Measurements from ENCODE around the gene SLC22A3.
"Not testable (repeated sequence)": the region's sequence is repeated elsewhere in the genome, so short reads cannot be mapped to it uniquely, and the experiment has no call there.

SLC22A3 gene

GRCh38 chr6:160467261-160467871 lies 119.2 kb downstream of the SLC22A3 start:
- not testable (repeated sequence) for H3K4me3 ChIP-seq (ENCODE audit: low read length); DNase-seq (ENCODE audit: low read depth)
- peak; percentile 17 for TF ChIP-seq CTCF (conservative IDR thresholded peaks at IDR 0.05; ENCODE audit: low read depth, low read length)

GRCh38 chr6:160469153-160469552 lies 121.0 kb downstream of the SLC22A3 start:
- DNase-seq (ENCODE audit: low read depth), result no peak
- TF ChIP-seq CTCF (conservative IDR thresholded peaks at IDR 0.05; ENCODE audit: low read depth, low read length), result no peak
- H3K4me3 ChIP-seq (ENCODE audit: low read length), result no peak overlapping the region

GRCh38 chr6:160476056-160476455 lies 127.9 kb downstream of the SLC22A3 start:
- not testable (repeated sequence) for DNase-seq (ENCODE audit: low read depth); H3K4me3 ChIP-seq (ENCODE audit: low read length)

GRCh38 chr6:160477072-160477471 lies 128.9 kb downstream of the SLC22A3 start:
- H3K4me3 ChIP-seq (ENCODE audit: low read length); DNase-seq (ENCODE audit: low read depth): not testable (repeated sequence)

GRCh38 chr6:160477901-160478300 lies 129.7 kb downstream of the SLC22A3 start:
- DNase-seq (ENCODE audit: low read depth), result no peak
- H3K4me3 ChIP-seq (ENCODE audit: low read length), result no peak overlapping the region
- no peak for TF ChIP-seq CTCF (conservative IDR thresholded peaks at IDR 0.05; ENCODE audit: low read depth, low read length)

- TF ChIP-seq CTCF (conservative IDR thresholded peaks at IDR 0.05; ENCODE audit: low read depth, low read length), result no peak
- H3K4me3 ChIP-seq (ENCODE audit: low read length), result no peak overlapping the region
- no peak for DNase-seq (ENCODE audit: low read depth)
Observed at GRCh38 chr6:160487116-160487515, 138.9 kb downstream of the SLC22A3 start.

GRCh38 chr6:160489091-160489490 lies 140.9 kb downstream of the SLC22A3 start:
- H3K4me3 ChIP-seq (ENCODE audit: low read length), result no peak overlapping the region
- no peak for DNase-seq (ENCODE audit: low read depth)
- TF ChIP-seq CTCF (conservative IDR thresholded peaks at IDR 0.05; ENCODE audit: low read depth, low read length), result no peak

- no peak for DNase-seq (ENCODE audit: low read depth)
- no peak overlapping the region for H3K4me3 ChIP-seq (ENCODE audit: low read length)
- TF ChIP-seq CTCF (conservative IDR thresholded peaks at IDR 0.05; ENCODE audit: low read depth, low read length), result no peak
Observed at GRCh38 chr6:160494576-160494975, 146.4 kb downstream of the SLC22A3 start.

Data from retinal pigment epithelial cell (primary cell).